ENCODE results near the gene COPG2.

COPG2 gene

DNA sequence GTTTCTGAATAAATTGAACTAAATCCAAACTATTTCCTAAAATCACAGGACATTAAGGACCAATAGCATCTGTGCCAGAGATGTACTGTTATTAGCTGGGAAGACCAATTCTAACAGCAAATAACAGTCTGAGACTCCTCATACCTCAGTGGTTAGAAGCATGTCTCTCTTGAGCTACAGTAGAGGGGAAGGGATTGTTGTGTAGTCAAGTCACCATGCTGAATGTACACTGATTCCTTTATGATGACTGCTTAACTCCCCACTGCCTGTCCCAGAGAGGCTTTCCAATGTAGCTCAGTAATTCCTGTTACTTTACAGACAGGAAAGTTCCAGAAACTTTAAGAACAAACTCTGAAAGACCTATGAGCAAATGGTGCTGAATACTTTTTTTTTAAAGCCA, 162.8 kb downstream of the COPG2 start:
- no peak overlapping the region for H2AFZ ChIP-seq (ENCODE audit: low read depth, low read length)
- H3K27ac ChIP-seq (ENCODE audit: low read length) = no peak overlapping the region
- H3K4me3 ChIP-seq (ENCODE audit: low read length) = no peak overlapping the region
- H3K4me2 ChIP-seq (ENCODE audit: low read length) = no peak overlapping the region
- TF ChIP-seq CTCF (IDR thresholded peaks at IDR 0.05; ENCODE audit: low read depth, low read length) (no peak), EZH2phosphoT487 (IDR thresholded peaks at IDR 0.05; ENCODE audit: low read depth) (no peak)
- no peaks in the 10 kb centered on the region for H3K27me3 ChIP-seq (ENCODE audit: low read depth, low read length)
- peaks cover 8% of the 10 kb centered on the region for H3K36me3 ChIP-seq (replicated peaks; ENCODE audit: low read depth, low read length)
- no peaks in the 10 kb centered on the region for H4K20me1 ChIP-seq (ENCODE audit: insufficient read depth, low read length)
- no peaks in the 10 kb centered on the region for H3K4me1 ChIP-seq (ENCODE audit: low read length)
- H3K79me2 ChIP-seq (ENCODE audit: low read length) = no peaks in the 10 kb centered on the region
- no peak overlapping the region for H3K9ac ChIP-seq (ENCODE audit: low read length)
- no peaks in the 10 kb centered on the region for H3K9me3 ChIP-seq (ENCODE audit: insufficient read depth, low read length)

DNA sequence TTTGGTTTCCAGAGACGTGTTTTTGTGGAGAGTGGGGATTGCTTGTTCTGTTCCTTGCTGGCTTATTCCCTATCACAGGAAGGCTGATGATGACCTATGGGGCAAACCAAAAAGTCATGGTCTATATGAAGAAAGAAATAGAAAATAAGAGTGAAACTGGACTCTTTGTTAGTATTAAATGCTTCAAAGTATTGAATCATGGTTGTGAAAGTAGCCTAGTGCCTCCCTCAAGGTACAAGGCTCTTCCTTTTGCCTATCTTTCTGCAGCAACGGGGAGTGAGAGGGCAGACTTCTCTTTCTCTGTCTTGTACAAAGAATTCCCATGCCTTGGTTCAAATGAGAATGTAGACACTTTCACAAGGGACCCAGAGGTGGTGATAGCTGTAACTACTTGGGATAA, 167.6 kb downstream of the COPG2 start:
- Histone ChIP-seq H3K4me3 (ENCODE audit: low read length) (no peak overlapping the region), H3K79me2 (ENCODE audit: low read length) (no peaks in the 10 kb centered on the region), H4K20me1 (ENCODE audit: insufficient read depth, low read length) (no peaks in the 10 kb centered on the region), H3K27ac (ENCODE audit: low read length) (no peak overlapping the region), H3K4me1 (ENCODE audit: low read length) (no peaks in the 10 kb centered on the region), H3K27me3 (ENCODE audit: low read depth, low read length) (no peaks in the 10 kb centered on the region), H2AFZ (ENCODE audit: low read depth, low read length) (no peak overlapping the region), H3K36me3 (replicated peaks; ENCODE audit: low read depth, low read length) (peaks cover 8% of the 10 kb centered on the region), H3K9ac (ENCODE audit: low read length) (no peak overlapping the region), H3K4me2 (ENCODE audit: low read length) (no peak overlapping the region), H3K9me3 (ENCODE audit: insufficient read depth, low read length) (no peaks in the 10 kb centered on the region)
- TF ChIP-seq CTCF (IDR thresholded peaks at IDR 0.05; ENCODE audit: low read depth, low read length) = no peak
- no peak for TF ChIP-seq EZH2phosphoT487 (IDR thresholded peaks at IDR 0.05; ENCODE audit: low read depth)

GRCh38 chr7:130500463-130500862, 168.1 kb downstream of the COPG2 start:
- Histone ChIP-seq H3K9ac (ENCODE audit: low read length) (no peak overlapping the region), H3K79me2 (ENCODE audit: low read length) (no peaks in the 10 kb centered on the region), H3K9me3 (ENCODE audit: insufficient read depth, low read length) (no peaks in the 10 kb centered on the region), H4K20me1 (ENCODE audit: insufficient read depth, low read length) (no peaks in the 10 kb centered on the region), H3K4me2 (ENCODE audit: low read length) (no peak overlapping the region), H3K27ac (ENCODE audit: low read length) (no peak overlapping the region), H3K27me3 (ENCODE audit: low read depth, low read length) (no peaks in the 10 kb centered on the region), H2AFZ (ENCODE audit: low read depth, low read length) (no peak overlapping the region), H3K4me3 (ENCODE audit: low read length) (no peak overlapping the region), H3K36me3 (replicated peaks; ENCODE audit: low read depth, low read length) (peaks cover 8% of the 10 kb centered on the region), H3K4me1 (ENCODE audit: low read length) (no peaks in the 10 kb centered on the region)
- TF ChIP-seq CTCF (IDR thresholded peaks at IDR 0.05; ENCODE audit: low read depth, low read length) (no peak), EZH2phosphoT487 (IDR thresholded peaks at IDR 0.05; ENCODE audit: low read depth) (no peak)

GRCh38 chr7:130494431-130494858, 174.1 kb downstream of the COPG2 start:
- Histone ChIP-seq H3K27me3 (ENCODE audit: low read depth, low read length) (no peaks in the 10 kb centered on the region), H3K9me3 (ENCODE audit: insufficient read depth, low read length) (no peaks in the 10 kb centered on the region), H3K27ac (ENCODE audit: low read length) (no peak overlapping the region), H3K9ac (ENCODE audit: low read length) (no peak overlapping the region), H4K20me1 (ENCODE audit: insufficient read depth, low read length) (no peaks in the 10 kb centered on the region), H3K4me3 (ENCODE audit: low read length) (no peak overlapping the region), H2AFZ (ENCODE audit: low read depth, low read length) (no peak overlapping the region), H3K36me3 (replicated peaks; ENCODE audit: low read depth, low read length) (peaks cover 10% of the 10 kb centered on the region), H3K79me2 (ENCODE audit: low read length) (peaks cover 26% of the 10 kb centered on the region), H3K4me1 (ENCODE audit: low read length) (no peaks in the 10 kb centered on the region), H3K4me2 (ENCODE audit: low read length) (no peak overlapping the region)
- TF ChIP-seq CTCF (IDR thresholded peaks at IDR 0.05; ENCODE audit: low read depth, low read length) = no peak
- no peak for TF ChIP-seq EZH2phosphoT487 (IDR thresholded peaks at IDR 0.05; ENCODE audit: low read depth)
